NK-92 (cell line): Measurements from ENCODE around the gene PIK3C2G.

Source experiments
- DNase-seq: peaks from one replicate; lab custom pipeline; 2025; ENCODE audit not compliant: unreplicated experiment; lab: John Stamatoyannopoulos, UW

Gene PIK3C2G

DNA sequence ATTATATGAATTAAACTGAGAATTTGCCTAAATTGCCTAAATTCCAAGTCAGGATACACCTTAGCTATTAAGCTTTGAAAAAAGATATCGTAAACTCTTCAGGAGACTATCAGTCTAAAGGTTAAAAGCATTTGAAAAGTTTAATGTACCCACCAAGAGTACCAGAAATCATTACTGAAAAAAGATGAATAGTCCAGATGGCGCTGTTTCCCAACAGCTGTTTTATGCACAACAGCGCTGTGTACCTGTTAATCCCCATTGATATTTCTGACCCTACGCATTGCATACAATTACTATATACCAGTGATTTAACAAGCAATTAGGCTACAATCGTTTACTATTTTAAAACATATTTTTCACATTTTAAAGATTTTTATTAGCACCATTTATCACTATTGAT, 291.5 kb downstream of the PIK3C2G start:
- DNase-seq = no peak

DNA sequence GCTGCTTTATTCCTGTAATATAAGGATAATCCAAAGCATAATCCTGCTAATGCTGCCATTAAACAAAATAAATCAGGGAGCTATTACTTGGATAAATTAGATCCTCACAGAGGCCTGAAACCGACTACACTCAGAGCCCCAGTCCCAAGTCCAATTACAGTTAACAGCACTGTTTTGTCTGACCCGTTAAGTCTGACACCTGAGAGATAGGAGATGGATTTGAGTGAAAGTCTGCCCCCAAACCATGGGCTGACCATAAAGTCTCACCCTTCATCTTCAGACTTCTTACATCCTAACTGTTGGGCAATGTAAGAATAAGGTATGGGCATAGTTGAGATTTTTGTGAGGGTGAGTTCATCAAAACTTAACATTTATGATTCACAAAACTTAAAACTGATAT, 294.8 kb downstream of the PIK3C2G start:
- DNase-seq = no peak

DNA sequence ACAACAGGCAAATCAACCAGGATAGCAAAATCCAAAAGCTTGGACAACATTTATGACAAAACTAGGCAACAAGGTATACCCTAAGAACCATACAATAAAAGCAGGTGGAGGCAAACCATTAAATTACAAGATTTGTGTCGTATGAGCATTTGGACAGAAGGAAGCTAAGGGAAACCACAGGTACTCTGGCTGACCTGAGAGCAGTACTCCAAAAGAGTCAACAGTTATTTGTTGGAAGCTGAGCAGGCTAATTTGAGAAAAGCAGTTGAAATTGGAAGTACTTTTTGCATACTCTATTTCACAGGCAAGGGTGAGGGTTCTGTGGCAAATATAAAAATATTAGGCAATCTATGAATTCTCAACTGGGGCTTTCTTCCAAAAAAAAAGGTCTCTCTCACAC, 297.9 kb downstream of the PIK3C2G start:
- DNase-seq = no peak

DNA sequence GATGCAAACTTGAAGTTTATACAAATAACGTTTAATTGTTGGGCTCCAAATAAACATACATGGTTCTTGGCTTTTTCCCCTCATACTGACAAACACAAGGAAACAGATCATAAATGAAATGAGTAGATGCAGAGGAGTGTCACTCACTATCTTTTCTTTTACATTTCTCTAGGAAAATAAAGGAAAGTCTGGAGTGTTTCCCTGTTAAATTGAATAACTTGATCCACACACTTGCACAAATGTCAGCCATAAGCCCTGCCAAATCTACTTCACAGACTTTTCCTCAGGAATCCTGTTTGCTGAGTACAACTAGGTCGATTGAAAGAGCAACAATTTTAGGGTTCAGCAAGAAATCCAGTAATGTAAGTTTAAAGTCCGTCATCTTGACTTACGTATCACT, 301.2 kb downstream of the PIK3C2G start:
- DNase-seq = no peak

DNA sequence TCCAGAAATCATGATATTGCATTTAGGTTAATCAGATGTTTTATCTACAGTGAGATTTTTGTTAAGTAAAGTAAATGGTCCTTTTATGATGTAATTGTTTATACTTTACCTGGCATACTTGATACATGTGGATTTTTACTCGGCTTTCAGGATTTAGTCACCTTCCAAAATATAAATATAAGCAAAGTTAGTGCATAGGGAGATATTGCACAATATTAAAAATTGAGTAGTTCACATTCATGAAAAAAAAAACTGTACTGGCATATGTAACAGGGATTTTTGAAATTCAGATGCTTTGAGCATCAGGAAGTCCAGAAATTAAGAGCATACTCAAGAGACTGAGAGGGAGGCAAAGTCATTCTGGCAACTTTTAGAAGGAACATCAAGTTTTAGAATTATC, 303.0 kb downstream of the PIK3C2G start:
- DNase-seq = no peak

DNA sequence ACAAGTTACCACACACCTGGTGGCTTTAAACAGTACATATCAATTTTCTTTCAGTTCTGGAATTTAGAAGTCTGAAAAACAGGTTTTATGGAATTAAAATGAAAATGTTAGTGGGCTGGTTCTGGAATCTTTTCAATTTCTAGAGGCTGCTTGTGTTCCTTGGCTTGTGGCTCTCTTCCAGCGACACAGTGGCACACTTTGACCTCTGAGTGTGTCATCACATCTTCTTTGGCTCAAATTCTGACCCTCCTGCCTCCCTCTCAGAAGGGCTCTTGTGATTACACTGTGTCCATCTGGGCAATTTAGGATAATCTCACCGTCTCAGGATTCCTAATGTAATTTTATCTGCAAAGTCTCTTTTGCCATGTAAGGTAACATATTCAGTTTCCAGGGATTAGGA, 306.5 kb downstream of the PIK3C2G start:
- no peak for DNase-seq

DNA sequence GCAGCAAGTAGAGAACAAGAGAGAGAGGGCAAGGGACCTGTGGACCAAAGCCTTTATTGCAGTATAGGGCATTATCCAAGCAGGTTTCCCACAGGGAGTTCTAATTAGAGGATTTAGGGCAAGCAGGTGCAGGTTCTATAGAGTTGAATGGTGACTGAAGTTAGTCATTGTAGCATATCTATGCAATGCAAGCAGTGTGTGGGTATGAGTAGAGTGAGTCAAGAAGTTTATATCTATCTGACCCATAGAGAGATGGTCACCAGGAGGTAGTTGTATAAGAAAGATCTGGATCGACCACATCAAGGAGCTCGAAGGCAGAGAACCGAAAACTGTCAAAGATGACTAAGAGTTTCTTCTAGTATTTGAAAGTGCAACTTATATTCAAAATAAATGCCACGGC, 309.2 kb downstream of the PIK3C2G start:
- no peak for DNase-seq

DNA sequence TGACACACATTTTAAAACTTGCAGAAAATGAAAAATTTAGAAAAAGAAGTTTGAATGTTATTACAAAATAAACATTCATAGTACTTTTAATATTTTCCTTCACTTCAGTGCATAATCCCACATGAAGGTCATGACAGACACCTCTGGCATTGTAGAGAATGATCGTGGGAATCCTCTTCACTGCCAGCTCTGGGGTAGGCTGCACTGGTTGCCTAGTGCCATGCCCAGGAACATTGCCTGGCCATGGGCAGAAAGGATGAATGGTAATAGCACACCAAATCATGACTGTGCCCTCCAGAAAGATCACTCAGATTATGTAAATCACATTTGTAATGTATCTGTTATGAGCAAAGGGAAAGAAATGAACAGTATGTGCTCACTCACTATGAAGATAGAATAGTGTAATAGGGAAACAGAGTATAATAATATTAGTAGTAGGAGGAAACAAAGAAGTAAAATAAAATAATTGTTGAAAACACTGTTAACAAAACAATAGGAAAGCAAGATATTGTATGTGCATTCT, 314.8 kb downstream of the PIK3C2G start:
- DNase-seq = no peak

DNA sequence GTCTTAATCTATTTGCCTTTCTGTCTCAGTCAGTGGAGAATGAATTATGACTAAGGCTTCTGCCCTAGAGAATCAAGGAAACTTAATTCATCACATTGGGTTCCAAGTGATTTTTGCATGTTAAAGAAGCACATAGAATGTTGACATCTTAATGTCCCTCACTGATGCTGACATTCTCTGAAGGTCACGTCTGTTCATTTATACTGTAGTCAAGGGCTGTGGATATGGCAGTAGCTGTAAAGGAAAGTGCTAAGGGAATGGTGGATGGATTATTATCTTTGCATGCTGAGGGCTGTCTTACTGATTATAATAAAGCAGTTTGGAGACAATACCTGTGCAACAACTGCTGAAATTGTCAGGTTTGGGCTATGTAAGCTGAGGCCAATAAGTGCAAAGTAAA, 315.3 kb downstream of the PIK3C2G start:
- DNase-seq = no peak

DNA sequence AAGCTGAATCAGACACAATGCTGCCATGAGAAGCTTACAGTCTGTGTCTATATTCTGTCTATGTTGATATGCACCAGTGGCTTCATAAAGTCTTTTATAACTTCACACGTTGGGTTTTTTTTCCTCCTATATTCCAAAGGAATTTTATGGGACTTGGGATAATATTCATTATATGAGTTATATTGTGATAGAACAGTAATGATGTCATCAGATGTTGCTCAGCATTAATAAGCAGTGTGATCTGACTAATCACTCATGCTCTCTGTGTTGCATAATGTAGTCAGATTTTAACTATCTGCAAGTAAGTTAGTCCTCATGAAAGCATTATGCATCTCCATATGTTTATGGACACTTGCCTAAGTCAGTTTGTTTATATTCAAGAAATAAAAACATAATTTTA, 316.9 kb downstream of the PIK3C2G start:
- DNase-seq = no peak

DNA sequence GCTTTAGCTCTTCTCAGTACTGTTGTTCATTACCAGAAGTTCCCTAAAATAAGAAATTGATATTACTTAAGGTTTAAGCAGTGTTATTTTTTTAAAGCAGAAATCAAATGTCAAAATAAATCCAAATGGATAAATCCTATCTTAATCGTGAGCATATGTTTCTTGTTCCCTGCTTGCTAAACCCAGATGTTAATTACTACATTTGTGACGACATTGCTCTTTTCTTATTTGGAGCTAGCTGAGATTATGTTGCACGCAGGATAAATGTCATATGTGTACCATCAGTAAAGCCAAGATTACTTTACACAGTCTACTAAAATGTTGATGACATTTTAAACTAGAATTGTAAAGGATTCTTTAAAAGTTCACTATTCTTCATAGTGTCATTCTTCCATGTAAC, 319.0 kb downstream of the PIK3C2G start:
- no peak for DNase-seq

DNA sequence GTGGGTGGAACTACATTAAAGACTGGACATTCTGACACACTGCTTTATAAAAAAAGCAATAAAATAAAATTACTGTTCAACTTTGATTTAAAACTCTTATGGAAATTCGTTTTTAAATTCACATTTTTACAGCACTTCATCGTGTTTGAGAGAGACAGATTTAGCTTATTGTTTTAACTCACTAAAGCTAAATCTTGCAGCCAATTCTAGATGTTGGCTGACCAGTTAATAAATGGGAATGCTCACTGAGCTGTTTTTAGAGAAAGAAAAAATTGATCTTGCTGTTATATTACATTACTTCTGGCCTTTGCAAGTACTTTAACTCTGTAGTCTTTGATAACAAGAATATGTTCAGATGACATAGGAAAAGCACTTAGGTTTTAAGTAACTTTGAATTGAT, 319.4 kb downstream of the PIK3C2G start:
- DNase-seq = no peak

DNA sequence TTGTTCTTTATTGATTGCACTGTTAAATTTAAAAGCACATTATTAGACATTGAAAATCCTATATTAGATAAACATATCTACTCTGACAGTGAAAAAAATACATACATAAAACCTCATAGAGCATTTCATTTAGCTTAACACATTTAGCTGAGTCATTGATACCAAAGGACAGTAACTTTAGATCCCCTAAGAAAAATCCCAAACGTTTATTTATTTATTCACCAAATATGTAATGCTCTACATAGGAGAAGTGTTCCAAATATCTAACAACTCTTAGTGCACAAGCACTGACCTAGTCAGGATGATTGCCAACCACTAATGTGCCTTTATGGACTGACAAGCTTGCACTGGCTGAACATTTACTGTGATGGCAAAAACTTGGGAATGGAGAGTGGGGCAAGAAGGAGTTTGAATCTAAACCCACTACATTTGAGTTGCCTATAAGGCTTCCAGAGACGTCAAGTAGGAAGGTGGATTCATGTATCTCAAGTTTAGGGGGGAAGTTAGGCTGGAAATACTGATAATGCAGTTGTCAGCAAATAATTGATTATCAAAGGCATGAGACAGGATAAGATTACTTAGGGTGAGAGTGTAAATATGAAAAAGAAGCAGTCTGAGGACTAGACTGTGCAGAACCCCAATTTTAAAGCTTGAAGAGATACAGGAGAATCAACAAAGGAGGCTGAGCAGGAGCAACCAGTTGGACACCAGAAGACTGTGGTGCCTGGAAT, 320.1 kb downstream of the PIK3C2G start:
- no peak for DNase-seq

DNA sequence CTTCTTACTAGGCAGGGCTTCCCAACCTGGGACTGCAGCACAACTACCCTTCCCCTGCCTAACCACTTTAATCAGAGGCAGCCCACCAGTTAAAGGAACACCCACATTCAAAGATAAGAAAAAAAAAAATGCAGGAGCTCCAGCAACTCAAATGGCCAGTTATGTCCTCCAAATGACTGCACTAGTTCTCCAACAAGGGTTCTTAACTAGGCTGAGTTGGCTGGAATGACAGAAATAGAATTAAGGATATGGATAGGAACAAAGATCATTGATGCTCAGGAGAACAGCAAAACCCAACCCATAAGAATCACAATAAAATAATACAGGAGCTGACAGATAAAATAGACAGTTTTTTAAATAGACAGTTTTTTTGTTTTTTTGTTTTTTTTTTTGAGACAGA, 322.3 kb downstream of the PIK3C2G start:
- no peak for DNase-seq

DNA sequence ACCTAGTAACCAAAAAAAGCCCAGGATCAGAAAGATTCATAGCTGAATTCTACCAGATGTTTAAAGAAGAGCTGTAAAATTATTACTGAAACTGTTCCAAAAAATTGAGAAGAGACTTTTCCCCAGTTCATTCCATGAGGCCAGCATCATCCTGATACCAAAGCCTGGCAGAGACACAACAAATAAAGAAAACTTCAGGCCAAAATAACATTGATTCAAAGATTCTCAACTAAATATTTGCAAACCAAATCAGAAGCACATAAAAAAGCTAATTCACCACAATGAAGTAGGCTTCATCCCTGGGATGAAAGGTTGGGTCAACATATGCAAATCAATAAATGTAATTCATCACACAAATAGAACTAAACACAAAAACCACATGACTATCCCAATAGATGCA, 325.3 kb downstream of the PIK3C2G start:
- DNase-seq = no peak

DNA sequence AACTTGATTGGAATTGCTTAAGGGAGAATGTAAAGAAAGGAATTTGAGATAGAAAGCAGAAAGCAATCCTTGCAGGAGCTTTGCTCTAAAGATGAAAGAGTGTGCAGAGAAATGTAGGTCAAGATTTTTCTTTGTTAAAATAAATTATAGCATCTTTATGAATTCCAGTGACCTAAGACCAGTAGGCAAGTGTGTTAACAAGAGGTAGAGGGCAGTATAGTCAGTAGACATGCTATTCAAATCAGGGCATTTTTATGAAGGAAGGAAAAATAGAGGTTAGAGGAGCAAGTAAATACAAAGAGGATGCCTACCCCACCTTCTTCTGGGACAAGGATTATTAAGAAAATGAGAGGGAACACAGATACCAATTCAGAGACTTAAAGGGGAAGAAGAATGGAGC, 328.0 kb downstream of the PIK3C2G start:
- DNase-seq = no peak

DNA sequence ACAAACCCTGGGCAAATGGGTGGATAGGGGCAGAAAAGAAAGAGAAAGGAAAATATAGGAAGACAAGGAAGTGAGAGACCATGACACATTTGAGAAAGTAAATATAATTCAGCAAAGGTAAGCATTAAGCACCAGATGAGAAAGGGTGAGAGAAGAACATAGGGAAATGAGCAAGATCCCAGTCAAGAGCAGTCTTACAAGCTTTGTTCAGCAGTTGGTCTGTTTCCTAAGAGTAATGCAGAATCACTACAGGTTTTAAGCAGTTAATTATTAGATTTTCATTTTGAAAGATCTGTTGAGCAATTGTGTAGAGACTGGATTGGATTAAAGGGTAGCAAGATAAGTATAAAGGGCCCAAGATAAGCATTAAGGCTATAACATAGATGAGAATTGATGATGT, 330.2 kb downstream of the PIK3C2G start:
- no peak for DNase-seq

DNA sequence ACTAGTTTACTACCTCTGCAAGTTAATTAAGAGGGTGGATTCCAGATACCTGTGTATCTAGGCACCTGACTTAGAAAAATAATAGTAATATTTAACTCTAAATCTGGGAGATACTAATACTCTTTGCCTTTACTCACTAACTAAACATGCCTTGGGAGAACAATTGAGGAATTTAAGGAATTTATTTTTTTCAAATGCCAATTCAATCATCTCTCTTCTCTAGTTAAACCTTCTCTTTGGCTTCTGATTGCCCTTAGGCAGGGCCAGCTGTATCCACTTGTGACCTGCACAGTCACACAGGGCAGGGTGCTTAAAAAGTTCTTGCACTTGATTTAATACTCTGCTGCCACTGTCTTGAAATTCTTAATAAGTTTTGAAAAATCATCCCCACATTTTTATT, 334.1 kb downstream of the PIK3C2G start:
- DNase-seq = no peak

DNA sequence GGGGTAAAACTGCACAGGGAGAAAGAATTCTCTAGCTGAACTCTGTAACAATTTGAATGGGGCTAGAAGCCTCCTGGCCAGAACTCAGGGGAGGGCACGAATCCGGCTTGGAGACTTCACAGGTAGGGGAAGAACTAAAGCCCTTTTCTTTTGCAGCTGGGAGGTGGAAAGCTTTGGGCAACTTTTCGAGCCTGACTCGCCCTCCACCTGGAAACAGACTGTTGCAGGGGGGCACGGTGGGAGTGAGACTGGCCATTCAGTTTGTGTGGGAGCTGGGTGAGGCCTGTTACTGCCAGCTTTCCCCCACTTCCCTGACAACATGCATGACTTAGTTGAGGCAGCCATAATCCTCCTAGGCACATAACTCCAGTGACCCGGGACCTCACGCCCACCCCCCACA, 340.6 kb downstream of the PIK3C2G start:
- no peak for DNase-seq

DNA sequence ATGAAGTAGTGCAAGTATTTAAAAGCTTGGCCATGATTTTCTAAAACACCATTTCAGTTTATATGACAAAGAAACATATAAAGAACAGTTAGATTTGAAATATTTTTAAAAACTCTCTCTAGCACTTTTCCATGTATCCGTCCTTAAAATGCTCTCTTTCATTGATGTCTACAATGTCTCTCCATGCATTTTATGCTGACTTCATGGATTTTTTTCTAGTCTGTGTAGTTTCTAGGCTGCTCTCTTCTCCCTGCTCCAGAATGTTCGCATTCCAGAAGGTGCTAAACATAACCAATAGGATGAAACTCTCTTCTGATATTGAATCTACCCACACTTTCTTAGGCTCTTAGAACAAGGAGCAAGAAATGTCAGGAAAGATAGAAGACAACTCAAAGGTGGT, 351.7 kb downstream of the PIK3C2G start:
- no peak for DNase-seq

DNA sequence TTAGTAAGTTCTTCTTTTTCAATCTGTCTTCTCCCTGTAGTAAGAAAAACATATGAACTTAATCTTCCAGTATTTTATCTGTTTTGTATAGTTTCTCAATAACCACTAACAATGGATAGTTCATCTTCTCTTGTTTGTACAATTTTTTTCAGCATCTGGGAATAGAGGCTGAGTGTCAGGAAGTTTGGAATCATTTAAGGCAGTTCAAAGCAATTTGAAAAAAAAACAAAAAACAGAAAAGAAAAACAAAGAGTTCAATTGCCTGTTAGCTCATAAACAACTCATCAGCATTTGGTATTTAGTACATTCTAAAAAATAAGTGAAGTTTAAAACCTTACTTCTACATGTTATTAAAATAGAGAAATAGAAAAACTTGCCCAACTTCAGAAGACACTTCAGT, 359.7 kb downstream of the PIK3C2G start:
- no peak for DNase-seq

DNA sequence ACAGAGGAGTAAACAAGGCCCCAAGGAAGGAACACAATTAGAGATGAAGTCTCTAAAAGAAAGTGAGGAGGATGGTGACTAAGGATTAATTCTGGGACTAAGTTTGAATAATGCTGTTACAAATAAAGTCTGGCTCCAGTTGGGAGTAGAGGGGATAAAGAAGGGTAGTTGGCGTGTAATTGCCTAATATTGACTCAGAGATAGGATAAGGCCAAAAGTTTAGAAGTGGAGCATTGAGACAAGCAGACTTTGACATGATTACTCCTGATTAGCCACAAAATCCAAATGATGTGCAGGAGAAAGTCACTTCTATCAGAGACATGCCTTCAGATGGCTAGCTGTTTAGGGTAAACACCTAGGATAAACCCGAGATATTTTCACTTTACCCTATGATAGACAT, 368.1 kb downstream of the PIK3C2G start:
- DNase-seq = no peak

DNA sequence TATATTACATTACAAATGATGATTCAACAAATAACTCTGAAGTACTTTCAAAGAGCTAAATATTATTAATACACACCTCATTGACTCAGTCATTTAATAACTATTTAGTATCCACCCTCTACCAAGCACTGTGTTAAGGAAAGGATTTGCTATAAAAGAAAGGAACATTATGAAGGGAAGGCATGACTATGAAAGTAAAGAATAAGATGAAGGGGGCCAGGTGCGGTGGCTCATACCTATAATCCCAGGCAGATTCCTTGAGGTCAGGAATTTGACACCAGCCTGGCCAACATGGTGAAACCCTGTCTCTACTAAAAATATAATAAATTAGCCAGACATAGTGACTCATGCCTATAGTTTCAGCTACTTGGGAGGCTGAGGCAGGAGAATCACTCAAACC, 368.6 kb downstream of the PIK3C2G start:
- DNase-seq = no peak
